ENCODE data around the gene FREY1.

FREY1 gene

GRCh38 chr11:45860764-45861510 is 46.1 kb downstream of the FREY1 start:
- H4K20me1 ChIP-seq (ENCODE audit: control insufficient read depth, insufficient read depth, low read depth, low read length): no peaks in the 10 kb centered on the region
- TF ChIP-seq CTCF (IDR thresholded peaks at IDR 0.05; ENCODE audit: low read depth, low read length, poor library complexity, severe bottlenecking) (no peak), EZH2phosphoT487 (IDR thresholded peaks at IDR 0.05; ENCODE audit: borderline replicate concordance, low read length) (no peak)
- H3K4me3 ChIP-seq (ENCODE audit: low read length): no peak overlapping the region
- no peaks in the 10 kb centered on the region for H3F3A ChIP-seq (ENCODE audit: control insufficient read depth, insufficient read depth)
- H3K9me3 ChIP-seq (ENCODE audit: control insufficient read depth, insufficient read depth, low read length): no peaks in the 10 kb centered on the region
- H3K9me2 ChIP-seq (replicated peaks; ENCODE audit: control insufficient read depth, low read length): no peaks in the 10 kb centered on the region
- peaks cover 61% of the 10 kb centered on the region for H3K36me3 ChIP-seq (ENCODE audit: control insufficient read depth, low read length)
- H3K4me2 ChIP-seq (ENCODE audit: low read length): no peak overlapping the region
- H3K27me3 ChIP-seq (ENCODE audit: control insufficient read depth, low read length): no peaks in the 10 kb centered on the region
- no peaks in the 10 kb centered on the region for H3K4me1 ChIP-seq (ENCODE audit: control insufficient read depth, low read length)
- no peaks in the 10 kb centered on the region for H3K79me2 ChIP-seq (ENCODE audit: control insufficient read depth, low read length)
- H3K27ac ChIP-seq (ENCODE audit: low read depth, low read length): no peak overlapping the region

GRCh38 chr11:45860348-45860747 is 46.7 kb downstream of the FREY1 start:
- Histone ChIP-seq H4K20me1 (ENCODE audit: control insufficient read depth, insufficient read depth, low read depth, low read length) (no peaks in the 10 kb centered on the region), H3K4me3 (ENCODE audit: low read length) (no peak overlapping the region), H3K9me3 (ENCODE audit: control insufficient read depth, insufficient read depth, low read length) (no peaks in the 10 kb centered on the region), H3K4me2 (ENCODE audit: low read length) (no peak overlapping the region), H3F3A (ENCODE audit: control insufficient read depth, insufficient read depth) (no peaks in the 10 kb centered on the region), H3K36me3 (ENCODE audit: control insufficient read depth, low read length) (peaks cover 64% of the 10 kb centered on the region), H3K9me2 (replicated peaks; ENCODE audit: control insufficient read depth, low read length) (no peaks in the 10 kb centered on the region), H3K79me2 (ENCODE audit: control insufficient read depth, low read length) (no peaks in the 10 kb centered on the region), H3K4me1 (ENCODE audit: control insufficient read depth, low read length) (no peaks in the 10 kb centered on the region), H3K27ac (ENCODE audit: low read depth, low read length) (no peak overlapping the region), H3K27me3 (ENCODE audit: control insufficient read depth, low read length) (no peaks in the 10 kb centered on the region)
- TF ChIP-seq CTCF (IDR thresholded peaks at IDR 0.05; ENCODE audit: low read depth, low read length, poor library complexity, severe bottlenecking): no peak
- TF ChIP-seq EZH2phosphoT487 (IDR thresholded peaks at IDR 0.05; ENCODE audit: borderline replicate concordance, low read length): no peak

GRCh38 chr11:45859661-45860140 is 47.4 kb downstream of the FREY1 start:
- Histone ChIP-seq H3F3A (ENCODE audit: control insufficient read depth, insufficient read depth) (no peaks in the 10 kb centered on the region), H3K4me3 (ENCODE audit: low read length) (no peak overlapping the region), H4K20me1 (ENCODE audit: control insufficient read depth, insufficient read depth, low read depth, low read length) (no peaks in the 10 kb centered on the region), H3K9me2 (replicated peaks; ENCODE audit: control insufficient read depth, low read length) (no peaks in the 10 kb centered on the region), H3K79me2 (ENCODE audit: control insufficient read depth, low read length) (no peaks in the 10 kb centered on the region), H3K27me3 (ENCODE audit: control insufficient read depth, low read length) (no peaks in the 10 kb centered on the region), H3K9me3 (ENCODE audit: control insufficient read depth, insufficient read depth, low read length) (no peaks in the 10 kb centered on the region), H3K27ac (ENCODE audit: low read depth, low read length) (no peak overlapping the region), H3K4me2 (ENCODE audit: low read length) (no peak overlapping the region), H3K36me3 (ENCODE audit: control insufficient read depth, low read length) (peaks cover 64% of the 10 kb centered on the region), H3K4me1 (ENCODE audit: control insufficient read depth, low read length) (no peaks in the 10 kb centered on the region)
- TF ChIP-seq EZH2phosphoT487 (IDR thresholded peaks at IDR 0.05; ENCODE audit: borderline replicate concordance, low read length) (no peak), CTCF (IDR thresholded peaks at IDR 0.05; ENCODE audit: low read depth, low read length, poor library complexity, severe bottlenecking) (no peak)

All from DOHH2 (cell line).